ENCODE measurements around the gene POU3F3. TPM values are rescaled to one million over a fixed set of nuclear protein-coding genes. Genes with fewer than 3 reads are reported as not detected.

The POU3F3 gene
- total RNA-seq (not detected), polyA plus RNA-seq (not detected)
- long read RNA-seq, donor 1, result 0 reads
- long read RNA-seq, donor 2, result 0 reads

DNA sequence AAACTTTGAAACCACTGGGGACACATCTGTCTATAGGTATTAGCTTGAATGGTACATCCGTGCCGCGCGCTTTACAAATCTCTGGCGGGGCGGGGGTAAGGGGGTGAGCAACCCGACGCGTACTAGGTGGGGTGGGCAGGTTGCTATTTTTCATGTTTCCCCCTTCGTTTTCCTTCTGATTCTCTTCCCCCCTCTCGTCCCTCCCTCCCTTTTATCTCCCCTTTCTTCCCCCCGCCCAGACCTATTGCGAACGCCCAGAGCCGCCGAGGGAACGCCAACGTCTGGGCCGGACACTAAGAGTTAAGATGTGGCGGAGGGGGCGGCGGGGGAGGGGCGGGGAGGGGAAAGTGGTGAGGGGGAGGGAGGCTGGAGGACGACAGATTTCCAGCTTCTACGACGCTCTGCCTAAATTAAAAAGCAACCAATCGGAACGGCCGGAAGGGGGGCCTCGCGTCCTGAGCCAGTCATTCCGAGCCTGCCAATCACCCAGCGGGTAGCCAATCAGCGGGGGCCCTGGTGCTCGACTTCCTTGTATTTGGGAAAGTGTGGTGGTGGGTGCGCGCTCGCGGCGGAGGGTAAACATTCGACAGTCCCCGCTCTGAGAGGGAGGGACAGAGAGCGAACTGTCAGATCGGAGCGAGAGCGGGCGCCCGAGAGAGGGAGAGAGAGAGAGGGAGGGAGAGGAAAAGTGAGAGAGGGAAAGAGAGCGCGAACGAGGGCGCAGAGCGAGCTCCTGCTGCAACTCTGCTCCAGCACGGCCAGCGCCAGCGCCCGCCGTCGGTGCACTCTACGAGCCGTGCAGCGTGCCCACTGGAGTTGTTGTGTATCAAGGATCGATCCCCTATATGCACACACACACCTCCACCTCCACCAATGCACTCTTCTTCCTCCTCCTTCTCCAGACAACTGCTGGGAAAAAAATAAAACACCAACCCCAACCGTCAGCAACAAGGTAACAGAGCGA is at the start of gene POU3F3:
POU3F3 (plus strand) TSS at position 582 of the 964 bp plus-strand sequence. CDS start 1,396 bp downstream, outside the sequence.
- WGBS, 5 donors, result 2 to 5% (median 3%) methylated on average over 63 to 65 of the region's 65 CpGs
- Histone ChIP-seq H3K4me1 (peaks cover 26 to 69% (median 53%) of the 10 kb centered on the region in 6 donors), H3K9me3 (peaks cover 0 to 6% (median 0%) of the 10 kb centered on the region in 8 donors), H3K4me3 (peak within 1 kb of the TSS; percentile 1 to 69 (median 39)), H3K27ac (no peak within 1 kb of the TSS), H3K27me3 (replicated peaks in 1 of 7) (peaks cover 19 to 97% (median 87%) of the 10 kb centered on the region in 7 donors), H3K36me3 (no peaks in the 10 kb centered on the region)
- TF ChIP-seq, protein P1, sequence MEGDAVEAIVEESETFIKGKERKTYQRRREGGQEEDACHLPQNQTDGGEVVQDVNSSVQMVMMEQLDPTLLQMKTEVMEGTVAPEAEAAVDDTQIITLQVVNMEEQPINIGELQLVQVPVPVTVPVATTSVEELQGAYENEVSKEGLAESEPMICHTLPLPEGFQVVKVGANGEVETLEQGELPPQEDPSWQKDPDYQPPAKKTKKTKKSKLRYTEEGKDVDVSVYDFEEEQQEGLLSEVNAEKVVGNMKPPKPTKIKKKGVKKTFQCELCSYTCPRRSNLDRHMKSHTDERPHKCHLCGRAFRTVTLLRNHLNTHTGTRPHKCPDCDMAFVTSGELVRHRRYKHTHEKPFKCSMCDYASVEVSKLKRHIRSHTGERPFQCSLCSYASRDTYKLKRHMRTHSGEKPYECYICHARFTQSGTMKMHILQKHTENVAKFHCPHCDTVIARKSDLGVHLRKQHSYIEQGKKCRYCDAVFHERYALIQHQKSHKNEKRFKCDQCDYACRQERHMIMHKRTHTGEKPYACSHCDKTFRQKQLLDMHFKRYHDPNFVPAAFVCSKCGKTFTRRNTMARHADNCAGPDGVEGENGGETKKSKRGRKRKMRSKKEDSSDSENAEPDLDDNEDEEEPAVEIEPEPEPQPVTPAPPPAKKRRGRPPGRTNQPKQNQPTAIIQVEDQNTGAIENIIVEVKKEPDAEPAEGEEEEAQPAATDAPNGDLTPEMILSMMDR (IDR thresholded peaks at IDR 0.05 in 8 of 11, conservative IDR thresholded peaks at IDR 0.05 in 3 of 11), result no peak
- no peak for TF ChIP-seq POLR2AphosphoS5 (IDR thresholded peaks at IDR 0.05)
- TF ChIP-seq POLR2A (IDR thresholded peaks at IDR 0.05), result no peak
- intact Hi-C loops (cut with DNase I; ENCODE audit: low total_unique reads), result no loop called here
- DNase-seq, result no peak

DNA sequence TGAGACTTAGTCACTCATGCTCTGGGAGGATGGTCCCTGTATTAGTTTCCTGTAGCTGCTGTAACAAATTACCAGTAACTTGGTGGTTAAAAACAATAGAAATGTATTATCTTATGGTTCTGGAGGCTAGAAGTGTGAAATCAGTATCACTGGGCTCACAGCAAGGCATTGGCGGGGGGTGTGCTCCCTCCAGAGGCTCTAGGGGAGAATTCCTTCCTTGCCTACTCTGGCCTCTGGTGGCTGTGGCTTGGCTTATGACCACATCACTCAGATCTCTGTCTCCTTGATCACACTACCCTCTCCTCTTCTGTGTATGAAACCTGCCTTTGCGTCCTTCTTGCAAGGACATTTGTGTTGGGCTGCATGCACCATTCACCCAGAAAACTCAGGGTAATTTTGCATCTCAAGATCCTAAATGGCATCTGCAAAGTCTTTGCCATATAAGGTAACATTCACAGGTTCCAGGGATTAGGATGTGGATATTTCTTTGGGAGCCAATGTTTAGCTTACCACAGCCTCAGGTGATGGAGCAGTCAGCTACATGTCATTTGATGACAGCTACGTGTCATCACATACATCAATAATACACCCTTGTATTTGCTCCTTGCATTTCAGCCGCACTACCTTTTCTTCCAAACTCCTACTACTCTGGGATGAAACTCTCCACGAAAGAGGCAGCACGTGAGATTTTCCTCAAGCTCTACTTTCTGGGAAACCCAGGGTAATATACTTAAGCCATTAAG is 49.6 kb upstream of the POU3F3 start:
- H3K27ac ChIP-seq, result no peak overlapping the region
- H3K4me1 ChIP-seq, result no peaks in the 10 kb centered on the region
- TF ChIP-seq, protein P1 (IDR thresholded peaks at IDR 0.05 in 8 of 11, conservative IDR thresholded peaks at IDR 0.05 in 3 of 11), result no peak
- TF ChIP-seq POLR2AphosphoS5 (IDR thresholded peaks at IDR 0.05), result no peak
- TF ChIP-seq POLR2A (IDR thresholded peaks at IDR 0.05), result no peak
- intact Hi-C loops (cut with DNase I; ENCODE audit: low total_unique reads), result no loop called here
- no peaks in the 10 kb centered on the region for H3K36me3 ChIP-seq
- peaks cover 0 to 10% (median 0%) of the 10 kb centered on the region in 7 donors for H3K27me3 ChIP-seq (replicated peaks in 1 of 7)
- no peak for DNase-seq
- peaks cover 0 to 12% (median 9%) of the 10 kb centered on the region in 8 donors for H3K9me3 ChIP-seq
- 79 to 90% (median 87%) methylated on average over 6 of the region's 6 CpGs for whole genome bisulfite sequencing, 5 donors
- H3K4me3 ChIP-seq, result no peak overlapping the region

DNA sequence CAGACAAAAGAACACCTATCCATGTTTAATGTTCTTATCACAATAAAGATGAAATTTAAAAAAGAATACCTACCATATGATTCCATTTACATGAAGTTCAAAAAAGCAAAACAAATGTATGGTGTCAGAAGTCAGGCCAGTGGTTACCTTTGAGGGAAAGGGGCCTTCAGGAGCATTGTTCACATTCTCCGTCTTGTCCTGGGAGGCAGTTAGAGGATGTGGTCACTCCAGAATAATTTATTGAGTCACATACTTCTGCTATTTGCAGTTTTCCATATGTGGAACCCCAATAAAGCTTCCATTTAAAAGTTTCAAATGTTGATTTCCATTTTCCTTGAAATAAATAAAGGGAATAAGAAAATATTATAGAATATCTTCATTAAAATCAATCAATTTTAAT is 41.6 kb upstream of the POU3F3 start:
- H3K9me3 ChIP-seq, result peaks cover 0 to 11% (median 4%) of the 10 kb centered on the region in 8 donors
- no peak overlapping the region for H3K27ac ChIP-seq
- TF ChIP-seq POLR2AphosphoS5 (IDR thresholded peaks at IDR 0.05) (no peak), POLR2A (IDR thresholded peaks at IDR 0.05) (no peak)
- TF ChIP-seq, protein P1 (IDR thresholded peaks at IDR 0.05 in 8 of 11, conservative IDR thresholded peaks at IDR 0.05 in 3 of 11), result no peak
- H3K4me1 ChIP-seq, result no peaks in the 10 kb centered on the region
- intact Hi-C loops (cut with DNase I; ENCODE audit: low total_unique reads), result no loop called here
- 20 to 51% (median 33%) methylated on average over 1 of the region's 1 CpG for WGBS, 5 donors
- H3K4me3 ChIP-seq, result no peak overlapping the region
- no peaks in the 10 kb centered on the region for H3K36me3 ChIP-seq
- H3K27me3 ChIP-seq (replicated peaks in 1 of 7), result peaks cover 0 to 10% (median 0%) of the 10 kb centered on the region in 7 donors
- no peak for DNase-seq

Measured in spleen (tissue), 13 donors.